Activated CD4-positive, alpha-beta T cell treated with anti-CD3 and anti-CD28 coated beads for 1 hour (primary cell): ENCODE measurements around the gene TBCD.
"Not testable (repeated sequence)": the region's sequence is repeated elsewhere in the genome, so short reads cannot be mapped to it uniquely, and the experiment has no call there.

Experiments
- DNase-seq: peaks from one replicate; pipeline ENCODE4 v3.0.0-alpha.2; 2020

Gene TBCD

DNA sequence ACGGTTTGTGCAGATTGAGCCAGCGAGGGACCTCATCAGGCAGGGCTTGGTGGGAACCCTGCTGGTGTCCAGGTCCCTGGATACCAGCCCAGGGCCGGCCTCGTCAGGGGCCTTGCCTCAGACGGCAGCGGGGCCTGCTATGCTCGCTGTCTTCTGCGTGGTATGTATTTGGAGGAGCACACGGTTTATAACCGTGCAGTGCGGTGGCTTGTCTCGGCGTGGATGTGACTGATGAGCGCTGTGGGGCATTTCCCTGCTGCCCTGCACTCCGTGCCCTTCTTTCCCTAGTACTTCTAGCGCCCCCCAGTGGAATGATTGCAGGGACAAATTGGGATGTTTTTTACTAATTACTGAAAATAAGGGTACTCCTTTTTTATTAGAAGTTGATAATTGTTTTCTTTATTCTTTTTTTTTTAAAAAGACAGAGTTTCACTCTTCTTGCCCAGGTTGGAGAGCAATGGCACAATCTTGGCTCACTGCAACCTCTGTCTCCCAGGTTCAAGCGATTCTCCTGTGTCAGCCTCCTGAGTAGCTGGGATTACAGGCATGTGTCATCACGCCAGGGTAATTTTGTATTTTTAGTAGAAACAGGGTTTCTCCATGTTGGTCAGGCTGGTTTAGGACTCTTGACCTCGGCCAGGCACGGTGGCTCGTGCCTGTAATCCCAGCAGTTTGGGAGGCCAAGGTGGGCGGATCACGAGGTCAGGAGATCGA lies 15.3 kb downstream of the TBCD start:
- DNase-seq: no peak

DNA sequence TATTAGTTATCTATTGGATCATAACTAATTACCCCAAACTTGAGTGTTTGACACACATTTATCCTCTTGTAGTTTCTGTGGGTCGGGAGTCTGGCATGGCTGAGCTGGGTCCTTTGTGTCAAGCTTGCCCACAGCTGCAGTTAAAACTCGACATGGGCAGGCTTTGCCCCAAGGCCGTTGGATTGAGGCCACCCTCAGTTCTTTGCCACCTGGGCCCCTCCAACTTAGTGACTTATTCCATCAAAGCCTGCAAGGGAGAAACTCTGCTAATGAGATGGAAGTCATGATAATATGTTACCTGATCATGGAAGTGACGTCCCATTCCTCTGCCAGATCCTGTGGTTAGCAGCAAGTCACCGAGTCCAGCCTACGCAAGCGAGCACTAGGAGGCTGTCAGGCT lies 17.2 kb downstream of the TBCD start:
- no peak for DNase-seq

- DNase-seq: no peak
These were observed 20.2 kb downstream of the TBCD start for GRCh38 chr17:82772026-82772425.

DNA sequence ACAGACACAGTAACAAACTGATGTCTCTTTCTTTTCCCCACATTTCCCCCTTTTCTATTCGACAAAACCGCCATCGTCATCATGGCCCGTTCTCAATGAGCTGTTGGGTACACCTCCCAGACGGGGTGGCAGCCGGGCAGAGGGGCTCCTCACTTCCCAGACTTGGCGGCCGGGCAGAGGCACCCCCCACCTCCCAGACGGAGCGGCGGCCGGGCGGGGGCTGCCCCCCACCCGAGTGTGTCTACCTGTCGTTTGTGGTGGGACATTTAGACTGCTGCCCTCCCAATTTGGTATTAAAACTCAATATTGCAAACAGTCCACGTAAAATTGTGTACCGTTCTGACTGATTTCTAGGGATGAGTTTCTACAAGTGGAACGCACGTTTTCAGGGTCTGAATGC lies 22.6 kb downstream of the TBCD start:
- DNase-seq: not testable (repeated sequence)

GRCh38 chr17:82775001-82775823 lies 23.3 kb downstream of the TBCD start:
- DNase-seq: peak; percentile 24

DNA sequence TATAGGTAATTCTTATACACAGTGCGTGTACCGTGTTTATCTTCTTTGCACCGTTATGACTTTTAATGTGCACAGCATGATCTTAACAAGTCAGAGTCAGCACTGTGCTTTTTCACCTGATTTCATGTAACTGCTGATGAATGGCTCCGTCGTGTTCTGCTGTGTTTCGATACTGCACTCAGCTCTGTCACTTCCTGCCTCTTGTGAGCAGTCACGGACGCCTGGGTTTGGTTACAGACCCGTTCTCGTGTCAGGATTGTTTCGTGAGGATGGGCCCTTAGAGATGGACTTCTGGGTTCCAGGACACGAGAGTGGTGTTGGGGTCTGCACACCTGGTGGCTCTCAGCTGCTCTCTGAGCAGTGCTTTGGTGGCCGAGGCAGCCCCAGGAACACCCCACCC lies 24.6 kb downstream of the TBCD start:
- no peak for DNase-seq

DNA sequence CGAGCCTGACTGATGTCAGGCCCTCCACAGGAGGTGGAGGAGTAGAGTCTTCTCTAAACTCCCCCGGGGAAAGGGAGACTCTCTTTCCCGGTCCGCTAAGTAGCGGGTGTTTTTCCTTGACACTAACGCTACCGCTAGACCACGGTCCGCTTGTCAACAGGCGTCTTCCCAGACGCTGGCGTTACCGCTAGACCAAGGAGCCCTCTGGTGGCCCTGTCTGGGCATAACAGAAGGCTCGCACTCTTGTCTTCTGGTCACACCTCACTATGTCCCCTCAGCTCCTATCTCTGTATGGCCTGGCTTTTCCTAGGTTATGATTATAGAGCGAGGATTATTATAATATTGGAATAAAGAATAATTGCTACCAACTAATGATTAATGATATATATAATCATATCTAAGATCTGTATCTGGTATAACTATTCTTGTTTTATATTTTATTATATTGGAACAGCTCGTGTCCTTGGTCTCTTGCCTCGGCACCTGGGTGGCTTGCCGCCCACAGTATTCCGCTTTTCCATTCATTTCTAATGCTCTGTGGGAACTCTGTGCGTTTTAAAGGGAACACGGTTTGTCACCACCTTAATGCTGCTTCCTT lies 26.0 kb downstream of the TBCD start:
- not testable (repeated sequence) for DNase-seq

DNA sequence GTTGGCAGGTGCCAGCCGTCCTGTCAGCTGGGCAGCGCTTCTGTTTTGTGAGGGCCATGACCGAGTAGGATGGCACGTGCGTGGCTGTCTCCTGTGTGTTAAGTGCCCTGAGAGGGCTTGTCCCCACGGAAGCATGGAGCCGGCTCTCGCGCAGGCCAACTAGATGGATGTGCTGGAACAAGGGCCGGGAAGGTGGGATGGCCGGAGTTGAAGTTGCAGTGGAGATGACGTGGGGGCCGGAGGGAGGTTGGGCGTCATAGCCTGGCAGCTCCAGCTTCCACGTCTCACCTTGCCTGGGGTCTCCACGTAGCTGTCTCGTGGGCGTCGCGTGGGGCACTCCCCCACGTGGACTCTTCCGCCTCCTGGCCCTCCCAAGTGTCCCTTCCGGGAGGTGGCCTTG lies 27.7 kb downstream of the TBCD start:
- DNase-seq: no peak

- no peak for DNase-seq
These were observed 28.3 kb downstream of the TBCD start for GRCh38 chr17:82780195-82780594.

DNA sequence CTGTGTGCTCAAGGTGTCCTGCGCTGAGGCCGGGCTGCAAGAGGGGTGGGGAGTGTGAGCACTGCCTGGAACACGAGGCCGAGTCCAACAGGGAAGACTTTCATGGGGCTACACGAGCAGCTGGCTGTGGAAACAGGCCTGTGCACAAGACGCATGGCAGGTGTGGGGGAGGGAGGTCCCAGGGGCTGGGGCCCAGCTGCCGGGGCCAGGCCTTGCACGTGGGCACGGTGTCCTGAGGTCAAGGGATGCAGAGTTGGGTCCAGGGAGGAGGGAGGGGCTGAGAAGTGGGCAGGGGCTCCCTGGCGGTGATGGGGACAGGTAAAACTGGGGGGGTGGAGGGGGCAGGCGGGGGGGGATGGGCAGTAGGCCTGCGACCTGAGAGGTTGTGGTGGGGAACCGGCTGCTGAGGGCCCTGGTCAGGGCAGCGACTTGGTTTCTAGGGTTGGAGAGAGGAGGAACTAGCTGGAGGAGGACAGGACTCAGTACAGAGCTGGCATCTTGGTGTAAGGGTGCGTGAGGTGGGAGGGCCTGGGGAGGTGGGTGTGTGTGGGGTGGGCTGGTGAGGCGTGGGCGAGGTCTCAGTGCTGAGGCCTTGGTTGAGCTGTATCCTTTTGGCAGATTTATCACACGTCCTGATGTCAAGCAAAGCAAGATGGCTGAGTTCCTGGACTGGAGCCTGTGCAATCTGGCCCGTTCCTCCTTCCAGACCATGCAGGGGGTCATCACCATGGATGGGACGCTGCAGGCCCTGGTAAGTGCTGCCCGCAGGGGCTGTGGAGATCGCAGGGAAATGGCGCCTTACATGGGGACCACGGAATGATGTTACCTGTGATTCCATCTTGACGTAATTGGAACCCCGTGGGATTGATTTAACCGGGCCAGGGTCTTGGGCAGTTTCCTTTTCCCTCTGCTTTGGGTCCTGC lies 29.4 kb downstream of the TBCD start:
- DNase-seq: no peak

DNA sequence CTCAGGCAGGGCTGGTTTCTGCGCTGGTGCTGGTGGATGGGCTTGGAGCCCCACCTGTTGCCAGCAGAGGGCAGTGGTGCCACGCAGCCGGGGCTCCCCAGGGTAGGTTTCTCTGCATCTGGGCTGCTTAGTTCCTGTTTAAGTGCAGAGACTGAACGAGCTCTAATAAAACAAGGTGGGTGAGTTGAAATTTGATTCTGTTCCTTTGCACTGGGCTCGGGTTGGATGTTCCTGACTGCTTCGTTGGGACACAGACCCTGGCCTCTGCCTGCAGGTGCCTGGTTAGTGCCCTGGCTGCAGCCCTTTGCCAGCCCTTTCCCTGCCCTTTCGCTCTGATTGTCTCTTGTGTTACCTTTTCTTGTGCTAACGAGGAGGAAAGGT lies 30.0 kb downstream of the TBCD start:
- DNase-seq: peak; percentile 81

GRCh38 chr17:82782657-82783207 lies 30.9 kb downstream of the TBCD start:
- DNase-seq: no peak

DNA sequence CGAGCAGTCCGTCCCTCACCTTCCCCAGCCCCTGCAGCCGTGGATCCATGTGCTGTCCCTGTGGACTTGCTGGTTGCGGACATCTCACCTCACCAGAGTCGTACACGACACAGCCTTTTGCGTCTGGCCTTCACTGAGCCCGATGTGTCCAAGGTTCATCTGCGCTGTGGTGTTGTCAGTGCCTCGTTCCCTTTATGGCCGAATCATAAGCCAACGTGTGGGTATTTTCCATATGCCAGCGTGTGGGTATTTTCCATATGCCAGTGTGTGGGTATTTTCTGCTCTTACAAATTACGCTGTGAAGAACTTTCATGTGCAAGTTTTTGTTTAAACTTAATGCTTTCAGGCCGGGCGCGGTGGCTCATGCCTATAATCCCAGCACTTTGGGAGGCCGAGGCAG lies 31.6 kb downstream of the TBCD start:
- no peak for DNase-seq

GRCh38 chr17:82785581-82785980 lies 33.7 kb downstream of the TBCD start:
- not testable (repeated sequence) for DNase-seq

- DNase-seq: no peak
These were observed 34.6 kb downstream of the TBCD start for GRCh38 chr17:82786427-82786826.

GRCh38 chr17:82787081-82787848 lies 35.4 kb downstream of the TBCD start:
- DNase-seq: no peak

- no peak for DNase-seq
These were observed 36.5 kb downstream of the TBCD start for GRCh38 chr17:82788206-82789001.

DNA sequence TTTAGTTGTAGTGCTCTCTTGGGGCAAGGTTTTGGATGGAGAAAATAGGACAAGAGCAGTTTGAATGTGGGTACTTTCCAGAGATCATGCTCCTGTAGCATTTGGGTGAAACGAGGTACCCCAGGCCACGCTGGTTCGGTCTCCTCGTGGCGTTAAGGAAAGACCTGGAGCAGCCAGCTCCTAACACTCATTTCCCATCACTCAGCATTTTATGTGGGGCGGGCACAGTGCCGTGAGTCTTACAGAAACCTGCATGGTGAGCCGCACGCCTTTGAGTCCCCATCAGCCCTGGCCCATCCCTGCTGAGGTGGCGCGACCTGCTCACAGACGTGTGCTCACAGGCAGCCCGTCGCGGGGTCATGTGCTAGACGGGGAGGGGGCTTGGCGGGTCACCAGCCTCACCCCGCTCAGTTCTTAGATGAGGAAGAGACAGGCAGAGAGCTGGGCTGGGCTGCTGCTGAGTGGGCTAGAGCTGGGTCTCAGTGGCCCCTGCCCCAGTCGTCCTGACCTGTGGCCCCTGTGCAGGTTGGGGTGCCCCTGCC lies 37.3 kb downstream of the TBCD start:
- DNase-seq: no peak

- DNase-seq: no peak
These were observed 37.9 kb downstream of the TBCD start for GRCh38 chr17:82789806-82790205.

GRCh38 chr17:82790391-82790790 lies 38.5 kb downstream of the TBCD start:
- DNase-seq: no peak

- DNase-seq: no peak
These were observed 39.7 kb downstream of the TBCD start for GRCh38 chr17:82791532-82791931.
